Thyroid gland (tissue), 4 donors: ENCODE measurements around the gene RPTOR. TPM values are rescaled to one million over a fixed set of nuclear protein-coding genes. Genes with fewer than 3 reads are reported as not detected.

ENCODE experiments used
- DNase-seq, 2 donors: peaks; one replicate each; pipeline ENCODE4 v3.0.0-alpha.2; 2019
- H3K27ac ChIP-seq, 3 donors: fragments of 200-600 bp; sonication (generic); 1 replicate in 2 of 3; 2 replicates in 1 of 3; pipeline ENCODE4 v1.5.1; 2016 to 2019; ENCODE audit warnings: mild to moderate bottlenecking in 1 of 3, moderate library complexity in 1 of 3
- H3K27me3 ChIP-seq: fragments of 200-600 bp; sonication (generic); one replicate; pipeline ENCODE4 v1.5.1; 2019
- H3K36me3 ChIP-seq, 2 donors: fragments of 200-600 bp; sonication (generic); one replicate each; pipeline ENCODE4 v1.5.1; 2016 to 2019
- H3K4me1 ChIP-seq, 2 donors: fragments of 200-600 bp; sonication (generic); one replicate each; pipeline ENCODE4 v1.5.1; 2017 to 2019
- H3K4me3 ChIP-seq, 3 donors: fragments of 200-600 bp; sonication (generic); replicated peaks in 1 of 3; 1 replicate in 2 of 3; 2 replicates in 1 of 3; pipeline ENCODE4 v1.5.1; 2016; ENCODE audit warnings: mild to moderate bottlenecking in 1 of 3
- H3K9me3 ChIP-seq: fragments of 200-600 bp; sonication (generic); one replicate; pipeline ENCODE4 v1.5.1; 2017
- POLR2A ChIP-seq, 2 donors: fragments of 450-650 bp; IDR thresholded peaks; one replicate each; pipeline ENCODE4 v1.6.1; 2017; ENCODE audit warnings: antibody characterized with exemption in 2 of 2, mild to moderate bottlenecking in 2 of 2, moderate library complexity in 1 of 2
- WGBS, 2 donors: methylation state at CpG; one replicate each; pipeline ENCODE4 v1.1.5; 2017; 5-methylcytosine and 5-hydroxymethylcytosine counted together
- intact Hi-C: fragments of 100-400 bp; cut with DNase I; formaldehyde crosslinking; loops from one replicate; pipeline ENCODE4 v1.15.1; 2023
- total RNA-seq, 4 donors: library from RNA; depleted of rRNA; stranded (reverse); fragments of >200 nt; gene quantifications; one replicate each; pipeline ENCODE4 v1.2.3, GENCODE V29; 2016
- TF ChIP-seq, protein P1 (sequence below), 6 experiments: fragments of 200-600 bp in 3 of 6; fragments of 450-650 bp in 3 of 6; sonication (generic) in 3 of 6; IDR thresholded peaks; one replicate each; pipeline ENCODE4 v1.5.1; 2016 to 2019; ENCODE audit warnings: antibody characterized with exemption in 6 of 6, mild to moderate bottlenecking in 2 of 6, inconsistent platforms in 1 of 6, moderate library complexity in 1 of 6

RPTOR gene
- total RNA-seq, 4 donors from 2014 or later = 24.2 to 58.1 (median 34.5) TPM

DNA sequence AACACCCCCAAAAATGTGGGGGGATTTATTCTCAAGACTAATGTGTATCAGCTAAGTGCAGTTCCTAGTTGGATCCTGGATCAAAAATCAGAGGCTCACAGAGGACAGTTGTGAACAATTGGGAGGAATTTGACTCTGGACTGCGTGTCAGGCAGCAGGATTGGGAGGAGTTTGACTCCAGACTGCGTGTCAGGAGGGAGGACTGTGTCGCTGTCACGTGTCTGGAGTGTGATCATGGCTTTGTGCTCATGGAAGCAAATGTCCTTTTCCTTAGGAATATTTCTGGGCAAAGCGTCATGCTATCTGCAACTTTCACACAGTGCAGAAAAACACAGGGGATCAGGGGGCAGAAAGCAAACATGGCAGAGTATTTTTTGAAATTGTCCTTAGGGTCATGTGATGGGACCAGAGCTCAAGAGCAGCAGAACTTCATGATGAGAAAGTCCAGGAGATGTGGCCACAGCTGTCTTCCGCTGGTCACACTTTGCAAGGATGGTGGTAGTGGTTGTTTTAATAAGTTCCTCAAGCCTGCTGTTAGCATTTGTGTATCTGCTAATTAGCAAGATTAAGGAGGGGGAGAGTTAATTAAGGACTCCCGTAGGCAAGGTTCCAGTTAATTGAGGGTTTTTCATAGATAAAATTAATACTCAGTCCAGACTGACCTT, 325.0 kb downstream of the RPTOR start:
- intact Hi-C loops = loop anchor here (10.0 kb wide), 1 partner anchor 445 kb away; no protein-coding TSS in a partner anchor
- TF ChIP-seq, protein P1, sequence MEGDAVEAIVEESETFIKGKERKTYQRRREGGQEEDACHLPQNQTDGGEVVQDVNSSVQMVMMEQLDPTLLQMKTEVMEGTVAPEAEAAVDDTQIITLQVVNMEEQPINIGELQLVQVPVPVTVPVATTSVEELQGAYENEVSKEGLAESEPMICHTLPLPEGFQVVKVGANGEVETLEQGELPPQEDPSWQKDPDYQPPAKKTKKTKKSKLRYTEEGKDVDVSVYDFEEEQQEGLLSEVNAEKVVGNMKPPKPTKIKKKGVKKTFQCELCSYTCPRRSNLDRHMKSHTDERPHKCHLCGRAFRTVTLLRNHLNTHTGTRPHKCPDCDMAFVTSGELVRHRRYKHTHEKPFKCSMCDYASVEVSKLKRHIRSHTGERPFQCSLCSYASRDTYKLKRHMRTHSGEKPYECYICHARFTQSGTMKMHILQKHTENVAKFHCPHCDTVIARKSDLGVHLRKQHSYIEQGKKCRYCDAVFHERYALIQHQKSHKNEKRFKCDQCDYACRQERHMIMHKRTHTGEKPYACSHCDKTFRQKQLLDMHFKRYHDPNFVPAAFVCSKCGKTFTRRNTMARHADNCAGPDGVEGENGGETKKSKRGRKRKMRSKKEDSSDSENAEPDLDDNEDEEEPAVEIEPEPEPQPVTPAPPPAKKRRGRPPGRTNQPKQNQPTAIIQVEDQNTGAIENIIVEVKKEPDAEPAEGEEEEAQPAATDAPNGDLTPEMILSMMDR (IDR thresholded peaks at IDR 0.05) = no peak
- TF ChIP-seq POLR2A (IDR thresholded peaks at IDR 0.05) = no peak
- Histone ChIP-seq H3K27ac (no peak overlapping the region), H3K27me3 (no peaks in the 10 kb centered on the region), H3K4me1 (no peaks in the 10 kb centered on the region), H3K9me3 (no peaks in the 10 kb centered on the region), H3K36me3 (no peaks in the 10 kb centered on the region), H3K4me3 (no peak overlapping the region)
- DNase-seq = no peak
- WGBS, 2 donors = 76 to 94% methylated on average over 7 of the region's 7 CpGs

DNA sequence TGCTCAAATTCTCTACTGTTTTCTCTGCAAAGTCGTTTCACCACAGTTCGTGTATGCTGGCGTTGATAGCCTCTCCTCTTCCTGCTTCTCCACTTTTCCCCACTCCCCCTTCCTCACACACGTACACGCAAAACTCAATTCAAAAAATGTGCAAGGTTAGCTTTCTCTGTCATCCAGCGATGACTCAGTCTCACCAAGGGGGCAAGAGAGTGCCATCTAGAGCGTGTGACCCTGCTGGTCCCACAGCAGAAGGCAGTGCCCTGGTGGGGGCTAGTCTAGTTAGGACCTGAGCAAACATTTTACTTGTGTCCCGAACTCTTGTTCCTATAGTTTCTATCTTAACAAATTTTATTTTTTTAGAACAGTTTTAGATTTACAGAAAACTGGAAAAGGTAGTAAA, 325.8 kb downstream of the RPTOR start:
- H3K36me3 ChIP-seq = no peaks in the 10 kb centered on the region
- no peak overlapping the region for H3K27ac ChIP-seq
- WGBS, 2 donors = 73 to 80% methylated on average over 8 of the region's 8 CpGs
- H3K4me1 ChIP-seq = no peaks in the 10 kb centered on the region
- TF ChIP-seq, protein P1 (IDR thresholded peaks at IDR 0.05) = no peak
- no peak for TF ChIP-seq POLR2A (IDR thresholded peaks at IDR 0.05)
- H3K27me3 ChIP-seq = no peaks in the 10 kb centered on the region
- no peaks in the 10 kb centered on the region for H3K9me3 ChIP-seq
- H3K4me3 ChIP-seq = no peak overlapping the region
- intact Hi-C loops = no loop called here
- DNase-seq = no peak

DNA sequence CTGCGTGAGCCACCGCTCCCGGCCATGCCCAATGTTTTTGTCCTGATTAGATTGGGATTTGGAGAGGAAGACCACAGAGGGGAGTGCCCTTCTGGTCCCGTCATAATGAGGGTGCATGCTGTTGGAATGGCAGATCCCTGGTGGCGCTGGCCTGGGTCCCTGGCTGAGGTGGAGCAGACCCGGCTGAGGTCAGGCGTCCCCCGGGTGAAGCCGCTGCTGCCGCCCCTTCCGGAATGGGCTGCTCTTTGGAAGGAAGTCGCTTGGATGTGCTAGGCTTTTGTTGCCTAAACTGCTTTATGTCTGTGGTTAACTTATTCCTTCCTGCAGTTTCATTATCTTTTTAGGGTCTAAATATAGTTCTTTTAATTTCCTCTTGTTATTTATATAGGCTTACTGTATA, 326.7 kb downstream of the RPTOR start:
- Histone ChIP-seq H3K4me3 (no peak overlapping the region), H3K27ac (no peak overlapping the region), H3K27me3 (no peaks in the 10 kb centered on the region), H3K4me1 (no peaks in the 10 kb centered on the region), H3K9me3 (no peaks in the 10 kb centered on the region), H3K36me3 (no peaks in the 10 kb centered on the region)
- no peak for DNase-seq
- intact Hi-C loops = no loop called here
- WGBS, 2 donors = 67 to 72% methylated on average over 12 of the region's 12 CpGs
- TF ChIP-seq, protein P1 (IDR thresholded peaks at IDR 0.05) = no peak
- no peak for TF ChIP-seq POLR2A (IDR thresholded peaks at IDR 0.05)

DNA sequence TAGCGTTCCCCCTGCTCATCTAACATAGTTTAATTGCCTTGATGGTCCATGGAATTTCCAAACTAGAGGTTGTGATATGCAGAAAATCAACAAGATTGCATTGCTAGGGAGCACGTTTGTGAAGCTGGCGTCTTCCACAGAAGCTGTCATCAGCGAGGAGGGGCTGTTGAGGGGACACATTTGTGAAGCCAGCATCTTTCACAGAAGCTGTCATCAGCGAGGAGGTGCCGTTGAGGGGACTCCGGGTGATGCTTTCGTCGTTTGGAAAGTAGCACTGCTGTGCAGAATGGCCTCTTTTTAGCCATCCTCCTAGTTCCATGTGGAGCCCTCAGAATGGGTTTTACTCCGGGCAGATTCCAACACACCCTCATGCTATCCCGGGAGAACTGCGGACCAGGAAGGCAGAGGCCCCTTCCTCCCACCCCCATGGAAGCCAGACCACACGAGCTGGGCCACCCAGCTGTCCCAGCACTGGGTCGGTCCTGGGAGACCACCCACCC, 327.4 kb downstream of the RPTOR start:
- intact Hi-C loops = no loop called here
- no peak for DNase-seq
- TF ChIP-seq, protein P1 (IDR thresholded peaks at IDR 0.05) = no peak
- TF ChIP-seq POLR2A (IDR thresholded peaks at IDR 0.05) = no peak
- no peaks in the 10 kb centered on the region for H3K27me3 ChIP-seq
- no peaks in the 10 kb centered on the region for H3K36me3 ChIP-seq
- 77 to 82% methylated on average over 14 of the region's 14 CpGs for WGBS, 2 donors
- H3K27ac ChIP-seq = no peak overlapping the region
- H3K4me3 ChIP-seq = no peak overlapping the region
- H3K9me3 ChIP-seq = no peaks in the 10 kb centered on the region
- no peaks in the 10 kb centered on the region for H3K4me1 ChIP-seq

DNA sequence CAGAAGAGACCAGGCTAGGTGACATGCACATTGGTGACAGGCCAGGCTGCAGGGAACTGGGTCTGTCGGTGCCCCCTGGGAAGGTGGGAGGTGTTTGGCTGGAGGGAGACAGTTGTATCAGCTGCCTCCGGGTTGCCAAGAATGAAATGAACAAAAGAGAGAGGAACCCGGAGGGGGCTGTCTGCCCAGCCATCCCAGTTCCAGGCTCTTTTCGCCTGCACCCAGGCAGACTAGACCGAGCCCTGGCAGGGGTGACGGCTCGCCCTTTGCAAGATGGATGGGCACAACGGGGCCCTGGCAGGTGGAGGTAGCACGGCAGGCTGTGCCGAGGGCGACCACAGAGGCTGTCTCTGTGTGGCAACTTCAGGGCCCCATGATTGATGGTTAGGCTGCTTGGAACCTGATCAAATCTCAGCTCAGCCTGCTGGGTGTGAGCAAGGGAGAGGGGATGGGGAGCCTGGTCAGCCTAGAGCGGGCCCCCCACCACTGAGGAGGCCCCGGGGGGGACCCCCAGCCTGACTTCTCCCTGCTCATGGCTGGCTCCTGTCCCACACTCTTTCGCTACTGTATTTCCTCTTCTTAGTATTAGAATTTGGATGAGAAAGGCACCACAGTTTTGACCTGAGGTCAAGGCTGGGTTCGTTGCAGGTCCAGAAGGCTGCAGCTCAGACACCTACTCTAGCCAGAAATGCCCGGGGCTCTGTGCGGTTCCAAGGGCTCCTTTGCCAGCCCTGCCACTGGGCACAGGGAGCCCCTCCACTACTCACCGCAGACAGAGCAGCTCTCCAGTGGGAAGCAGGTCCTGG, 328.1 kb downstream of the RPTOR start:
- Histone ChIP-seq H3K4me1 (no peaks in the 10 kb centered on the region), H3K4me3 (no peak overlapping the region), H3K27me3 (no peaks in the 10 kb centered on the region), H3K27ac (no peak overlapping the region), H3K9me3 (no peaks in the 10 kb centered on the region), H3K36me3 (no peaks in the 10 kb centered on the region)
- WGBS, 2 donors = 81 to 84% methylated on average over 15 to 17 of the region's 18 CpGs
- TF ChIP-seq, protein P1 (IDR thresholded peaks at IDR 0.05) = no peak
- TF ChIP-seq POLR2A (IDR thresholded peaks at IDR 0.05) = no peak
- intact Hi-C loops = no loop called here
- no peak for DNase-seq
